Mucosa of rectum (tissue), 2 donors: ENCODE measurements around the gene C1orf185.
"Not testable (repeated sequence)": the region's sequence is repeated elsewhere in the genome, so short reads cannot be mapped to it uniquely, and the experiment has no call there.

Experiments used
- H3K27ac ChIP-seq, 2 donors: one replicate each; pipeline ENCODE4 v1.7.0; 2013; ENCODE audit warnings: inconsistent platforms in 2 of 2, low read depth in 2 of 2, low read length in 2 of 2
- H3K27me3 ChIP-seq, 2 donors: one replicate each; pipeline ENCODE4 v1.7.0; 2013; ENCODE audit warnings: low read length in 2 of 2; ENCODE audit not compliant: control insufficient read depth in 2 of 2, insufficient read depth in 2 of 2
- H3K36me3 ChIP-seq, 2 donors: one replicate each; pipeline ENCODE4 v1.7.0; 2013; ENCODE audit warnings: low read length in 2 of 2; ENCODE audit not compliant: control insufficient read depth in 2 of 2, insufficient read depth in 2 of 2
- H3K4me1 ChIP-seq, 2 donors: one replicate each; pipeline ENCODE4 v1.7.0; 2013; ENCODE audit warnings: low read length in 2 of 2, mild to moderate bottlenecking in 1 of 2; ENCODE audit not compliant: control insufficient read depth in 2 of 2, insufficient read depth in 2 of 2
- H3K4me3 ChIP-seq, 2 donors: one replicate each; pipeline ENCODE4 v1.7.0; 2013; ENCODE audit warnings: low read length in 2 of 2
- H3K9ac ChIP-seq, 2 donors: one replicate each; pipeline ENCODE4 v1.7.0; 2013; ENCODE audit warnings: low read length in 2 of 2, low read depth in 1 of 2, mild to moderate bottlenecking in 1 of 2
- H3K9me3 ChIP-seq, 2 donors: one replicate each; pipeline ENCODE4 v1.7.0; 2013; ENCODE audit warnings: low read length in 2 of 2; ENCODE audit not compliant: control insufficient read depth in 2 of 2
- donor health status: healthy.
- donor health status: Normal muscosa, but diverticular disease.

Gene C1orf185

DNA sequence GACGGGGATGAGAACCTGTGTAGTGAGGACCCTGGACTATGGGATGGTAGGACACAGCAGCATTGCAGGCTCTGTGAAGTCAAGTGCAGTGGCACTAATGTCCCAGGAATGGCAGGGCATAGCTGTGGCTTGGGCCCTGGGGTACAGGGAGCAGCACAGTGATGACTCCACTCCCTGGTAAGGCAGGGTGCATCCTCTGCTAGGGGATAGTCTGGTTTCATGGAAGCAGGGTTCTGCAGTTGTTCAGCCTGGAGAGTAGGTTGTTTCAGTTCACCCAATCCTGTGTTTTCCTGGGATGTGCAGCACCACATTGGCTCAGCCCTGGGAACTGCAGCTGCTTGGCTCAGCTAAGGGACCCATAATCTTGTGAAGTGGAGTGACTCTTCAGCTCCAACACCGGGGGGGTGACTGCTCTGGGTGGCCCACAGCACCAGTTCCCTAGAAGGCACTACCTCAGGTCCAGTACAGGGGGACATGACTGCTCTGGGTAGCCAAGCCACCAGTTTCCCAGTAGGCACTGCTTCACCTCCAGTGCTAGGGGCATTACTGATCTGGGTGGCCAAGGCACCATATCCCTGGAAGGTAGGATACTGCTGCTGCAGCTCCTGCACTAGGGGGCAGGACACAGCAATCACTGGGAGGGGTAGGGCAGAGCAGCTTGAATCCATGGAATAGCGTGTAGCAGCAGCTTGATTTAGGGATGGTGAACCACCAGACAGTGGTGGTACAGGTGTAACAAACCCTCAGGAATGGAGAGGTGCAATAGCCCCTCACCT, 15.3 kb upstream of the C1orf185 start:
- peaks cover 2 to 3% of the 10 kb centered on the region in 2 donors for H3K27me3 ChIP-seq
- no peaks in the 10 kb centered on the region for H3K36me3 ChIP-seq
- H3K4me1 ChIP-seq = no peaks in the 10 kb centered on the region
- no peak overlapping the region for H3K4me3 ChIP-seq
- H3K9me3 ChIP-seq = no peaks in the 10 kb centered on the region
- no peak overlapping the region for H3K27ac ChIP-seq
- no peak overlapping the region for H3K9ac ChIP-seq

- Histone ChIP-seq H3K27me3 (peaks cover 2 to 3% of the 10 kb centered on the region in 2 donors), H3K4me3 (no peak overlapping the region), H3K4me1 (no peaks in the 10 kb centered on the region)
Observed at GRCh38 chr1:51088474-51088873, 13.6 kb upstream of the C1orf185 start.

DNA sequence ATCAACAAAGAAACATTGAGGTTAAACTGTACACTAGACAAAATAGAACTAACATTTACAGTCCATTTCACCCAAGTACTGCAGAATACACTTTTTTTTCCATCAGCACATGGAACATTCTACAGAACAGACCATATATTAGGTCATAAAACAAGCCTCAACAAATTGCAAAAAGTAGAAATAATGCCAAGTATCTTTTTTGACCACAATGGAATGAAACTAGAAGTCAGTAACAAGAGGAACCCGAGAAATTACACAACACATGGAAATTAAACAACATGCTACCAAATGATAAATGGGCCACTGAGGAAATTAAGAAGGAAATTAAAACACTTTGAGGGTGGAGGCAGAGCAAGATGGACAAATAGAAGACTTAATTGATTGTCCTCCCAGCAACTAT, 8.4 kb upstream of the C1orf185 start:
- Histone ChIP-seq H3K27ac (no peak overlapping the region), H3K27me3 (no peaks in the 10 kb centered on the region), H3K9ac (no peak overlapping the region), H3K36me3 (no peaks in the 10 kb centered on the region), H3K4me3 (no peak overlapping the region), H3K9me3 (no peaks in the 10 kb centered on the region), H3K4me1 (no peaks in the 10 kb centered on the region)

More at GRCh38 chr1:51088474-51088873, 13.6 kb upstream of the C1orf185 start:
- Histone ChIP-seq H3K36me3 (no peaks in the 10 kb centered on the region), H3K9ac (no peak overlapping the region), H3K9me3 (no peaks in the 10 kb centered on the region), H3K27ac (no peak overlapping the region)

DNA sequence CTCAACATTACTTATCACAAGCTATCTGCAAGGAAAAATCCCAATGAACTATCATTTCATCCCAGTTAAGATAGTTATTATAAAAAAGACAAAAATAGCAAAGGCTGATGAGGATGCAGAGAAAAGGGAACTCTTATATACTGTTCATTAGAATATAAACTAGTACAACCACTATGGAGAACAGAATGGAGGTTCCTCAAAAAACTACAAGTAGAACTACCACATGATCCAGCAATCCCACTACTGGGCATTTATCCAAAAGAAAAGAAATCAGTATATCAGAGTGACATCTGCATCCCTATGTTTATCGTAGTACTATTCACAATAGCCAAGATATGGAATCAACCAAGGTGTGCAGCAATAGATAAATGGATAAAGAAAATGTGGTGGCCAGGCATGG, 4.9 kb upstream of the C1orf185 start:
- Histone ChIP-seq H3K9ac (no peak overlapping the region), H3K36me3 (no peaks in the 10 kb centered on the region), H3K4me3 (no peak overlapping the region), H3K27ac (no peak overlapping the region), H3K27me3 (no peaks in the 10 kb centered on the region), H3K9me3 (no peaks in the 10 kb centered on the region), H3K4me1 (no peaks in the 10 kb centered on the region)

DNA sequence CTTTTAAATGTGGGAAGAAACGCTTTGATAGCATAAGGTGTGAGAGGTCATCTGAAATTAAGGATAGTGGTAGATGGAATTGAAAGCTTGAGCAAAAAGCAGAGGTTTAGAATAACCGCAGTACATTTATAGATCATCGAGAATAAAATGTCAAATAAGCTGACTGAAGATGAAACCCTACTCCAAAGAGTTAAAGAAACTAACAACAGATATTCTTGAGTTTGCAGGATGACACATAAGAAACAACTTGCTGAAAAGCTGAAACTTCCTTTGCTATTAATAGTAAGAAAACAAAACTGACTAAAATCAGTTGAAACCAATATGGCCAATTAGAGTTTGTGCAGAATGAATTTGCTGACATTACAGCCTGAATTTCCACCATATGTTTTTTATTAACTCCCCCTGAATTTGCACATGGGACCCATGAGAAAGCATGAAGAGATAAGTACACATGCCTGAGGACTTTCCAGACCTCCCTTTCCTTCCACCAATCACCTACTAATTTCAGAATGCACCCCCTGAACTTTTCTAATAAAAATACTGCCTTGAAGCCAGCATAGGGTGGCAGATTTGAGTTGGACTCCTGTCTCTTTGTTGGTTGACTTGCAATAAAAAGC, 1.7 kb upstream of the C1orf185 start:
- Histone ChIP-seq H3K27ac (no peak overlapping the region), H3K36me3 (no peaks in the 10 kb centered on the region), H3K4me3 (no peak overlapping the region), H3K9me3 (no peaks in the 10 kb centered on the region), H3K27me3 (no peaks in the 10 kb centered on the region), H3K4me1 (no peaks in the 10 kb centered on the region), H3K9ac (no peak overlapping the region)

DNA sequence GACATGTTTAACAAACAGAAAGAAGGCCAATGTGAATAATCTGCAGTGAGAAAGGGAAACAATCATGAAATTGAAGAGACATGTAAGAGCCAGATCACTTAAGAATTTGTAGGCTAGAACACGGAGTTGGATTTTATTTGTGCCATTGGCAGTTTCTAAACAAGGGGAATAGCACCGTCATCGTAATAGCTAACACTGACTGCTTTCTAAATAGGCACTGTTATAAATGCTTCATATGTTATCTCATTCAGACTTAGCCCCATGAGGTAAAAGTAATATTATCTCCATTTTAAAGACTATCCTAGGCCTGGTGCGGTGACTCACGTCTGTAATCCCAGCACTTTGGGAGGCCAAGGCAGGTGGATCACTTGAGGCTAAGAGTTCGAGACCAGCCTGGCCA, 12.1 kb downstream of the C1orf185 start:
- H3K4me3 ChIP-seq = no peak overlapping the region
- peaks cover 0 to 3% of the 10 kb centered on the region in 2 donors for H3K4me1 ChIP-seq
- no peak overlapping the region for H3K9ac ChIP-seq
- no peak overlapping the region for H3K27ac ChIP-seq
- no peaks in the 10 kb centered on the region for H3K36me3 ChIP-seq
- no peaks in the 10 kb centered on the region for H3K27me3 ChIP-seq
- H3K9me3 ChIP-seq = no peaks in the 10 kb centered on the region

DNA sequence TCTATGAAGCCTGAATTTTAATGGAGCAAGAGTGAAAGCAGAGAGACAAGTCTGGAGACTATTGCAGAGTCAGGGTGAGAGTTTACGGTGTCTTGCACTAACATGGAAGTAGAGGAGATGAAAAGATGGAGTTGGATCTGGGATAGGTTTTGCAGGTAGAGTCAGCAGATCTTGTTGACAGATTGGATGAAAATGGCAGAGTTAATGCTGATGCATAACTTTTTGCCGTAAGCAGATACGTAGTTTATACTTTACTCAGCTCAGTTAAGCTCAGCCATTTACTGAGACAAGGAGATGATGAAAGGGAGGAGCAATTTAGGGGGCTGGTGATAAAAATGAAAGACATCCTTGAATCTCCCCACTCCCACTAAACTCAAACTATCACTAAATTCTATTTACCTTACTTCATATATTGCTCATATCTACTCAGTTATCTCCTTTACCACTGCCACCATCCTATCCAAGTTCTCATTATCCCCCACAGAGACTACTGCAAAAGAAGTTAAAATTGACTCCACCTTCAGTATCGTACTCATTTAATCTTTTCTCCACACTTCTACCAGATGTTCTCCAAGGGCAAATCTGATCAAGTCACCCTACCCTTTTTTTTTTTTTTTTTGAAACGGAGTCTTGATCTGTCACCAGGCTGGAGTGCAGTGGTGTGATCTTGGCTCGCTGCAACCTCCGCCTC, 13.8 kb downstream of the C1orf185 start:
- H3K27me3 ChIP-seq = no peaks in the 10 kb centered on the region
- H3K4me1 ChIP-seq = peaks cover 0 to 3% of the 10 kb centered on the region in 2 donors
- H3K27ac ChIP-seq = no peak overlapping the region
- H3K36me3 ChIP-seq = no peaks in the 10 kb centered on the region
- no peaks in the 10 kb centered on the region for H3K9me3 ChIP-seq
- no peak overlapping the region for H3K4me3 ChIP-seq
- H3K9ac ChIP-seq = no peak overlapping the region

DNA sequence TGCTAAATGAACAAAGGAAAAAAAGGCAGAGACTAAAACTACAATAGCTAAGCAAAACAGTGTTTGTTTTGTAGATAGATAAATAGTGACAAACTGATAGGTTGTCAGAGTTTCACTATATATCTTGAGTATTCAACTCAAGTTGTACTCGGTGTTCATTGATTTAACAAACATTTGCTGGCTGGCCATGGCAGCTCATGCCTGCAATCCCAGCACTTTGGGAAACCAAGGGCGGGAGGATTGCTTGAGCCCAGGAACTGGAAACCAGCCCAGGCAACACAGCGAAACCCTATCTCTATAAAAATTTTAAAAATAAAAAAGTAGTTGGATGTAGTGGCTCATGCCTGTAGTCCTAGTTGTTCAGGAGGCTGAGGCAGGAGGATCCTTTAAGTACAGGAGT, 17.3 kb downstream of the C1orf185 start:
- Histone ChIP-seq H3K9ac (no peak overlapping the region), H3K27me3 (no peaks in the 10 kb centered on the region), H3K9me3 (no peaks in the 10 kb centered on the region), H3K36me3 (no peaks in the 10 kb centered on the region), H3K4me1 (no peaks in the 10 kb centered on the region), H3K4me3 (no peak overlapping the region), H3K27ac (no peak overlapping the region)

DNA sequence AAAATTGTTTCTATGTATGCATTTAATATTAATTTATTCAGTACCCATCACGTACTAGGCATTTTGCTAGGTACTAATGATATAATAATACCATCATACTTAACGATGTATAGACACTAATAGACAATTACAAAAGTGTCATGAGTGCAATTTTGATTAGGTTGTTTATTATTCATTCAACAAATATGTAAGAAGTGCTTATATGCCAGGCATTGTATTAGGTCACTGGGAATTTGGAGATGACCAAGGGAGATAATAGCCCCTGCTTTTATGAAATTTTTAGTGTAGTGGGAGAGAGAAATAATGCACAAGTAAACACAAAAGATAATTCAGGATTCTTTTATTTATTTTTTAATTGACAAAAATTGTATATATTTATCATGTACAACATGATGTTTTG, 18.6 kb downstream of the C1orf185 start:
- no peaks in the 10 kb centered on the region for H3K36me3 ChIP-seq
- H3K9me3 ChIP-seq = no peaks in the 10 kb centered on the region

GRCh38 chr1:51127152-51127551, 25.1 kb downstream of the C1orf185 start:
- not testable (repeated sequence) for H3K4me3 ChIP-seq, H3K4me1 ChIP-seq, H3K27me3 ChIP-seq, H3K9me3 ChIP-seq, H3K9ac ChIP-seq, H3K27ac ChIP-seq, H3K36me3 ChIP-seq

More for the DNA sequence above, 18.6 kb downstream of the C1orf185 start:
- Histone ChIP-seq H3K9ac (no peak overlapping the region), H3K4me1 (no peaks in the 10 kb centered on the region), H3K4me3 (no peak overlapping the region), H3K27ac (no peak overlapping the region), H3K27me3 (no peaks in the 10 kb centered on the region)
